ENCODE data around the gene TNFRSF18.
"Not testable (repeated sequence)": the region's sequence is repeated elsewhere in the genome, so short reads cannot be mapped to it uniquely, and the experiment has no call there.

TNFRSF18 gene

GRCh38 chr1:1197551-1198422, 8.6 kb downstream of the TNFRSF18 start:
- Histone ChIP-seq H3K27me3 (ENCODE audit: insufficient read depth, low read length, poor library complexity, severe bottlenecking) (no peaks in the 10 kb centered on the region), H4K20me1 (ENCODE audit: insufficient read depth, low read length, poor library complexity, severe bottlenecking) (no peaks in the 10 kb centered on the region), H3F3A (ENCODE audit: low read depth) (no peaks in the 10 kb centered on the region), H3K36me3 (ENCODE audit: insufficient read depth, low read length) (no peaks in the 10 kb centered on the region), H3K9me2 (replicated peaks; ENCODE audit: low read depth, low read length) (no peaks in the 10 kb centered on the region), H2AFZ (ENCODE audit: low read length) (no peak overlapping the region), H3K9me3 (ENCODE audit: insufficient read depth, low read depth, low read length) (no peaks in the 10 kb centered on the region), H3K9ac (ENCODE audit: low read depth, low read length, poor library complexity, severe bottlenecking) (no peak overlapping the region), H3K4me1 (ENCODE audit: insufficient read depth, low read length, poor library complexity, severe bottlenecking) (no peaks in the 10 kb centered on the region), H3K79me2 (ENCODE audit: insufficient read depth, low read length) (no peaks in the 10 kb centered on the region), H3K4me2 (ENCODE audit: low read depth, low read length, poor library complexity, severe bottlenecking) (no peak overlapping the region), H3K4me3 (ENCODE audit: low read length, poor library complexity, severe bottlenecking) (no peak overlapping the region)
- TF ChIP-seq EZH2phosphoT487 (IDR thresholded peaks at IDR 0.05; ENCODE audit: borderline replicate concordance): no peak
- no peak for TF ChIP-seq CTCF (conservative IDR thresholded peaks at IDR 0.05; ENCODE audit: low read length)

GRCh38 chr1:1197188-1197500, 9.2 kb downstream of the TNFRSF18 start:
- Histone ChIP-seq H3K36me3 (ENCODE audit: insufficient read depth, low read length) (no peaks in the 10 kb centered on the region), H3F3A (ENCODE audit: low read depth) (no peaks in the 10 kb centered on the region), H3K4me2 (ENCODE audit: low read depth, low read length, poor library complexity, severe bottlenecking) (no peak overlapping the region), H3K79me2 (ENCODE audit: insufficient read depth, low read length) (no peaks in the 10 kb centered on the region), H3K4me3 (ENCODE audit: low read length, poor library complexity, severe bottlenecking) (no peak overlapping the region), H3K9me2 (replicated peaks; ENCODE audit: low read depth, low read length) (no peaks in the 10 kb centered on the region), H3K9me3 (ENCODE audit: insufficient read depth, low read depth, low read length) (no peaks in the 10 kb centered on the region), H3K27me3 (ENCODE audit: insufficient read depth, low read length, poor library complexity, severe bottlenecking) (no peaks in the 10 kb centered on the region), H2AFZ (ENCODE audit: low read length) (no peak overlapping the region), H3K4me1 (ENCODE audit: insufficient read depth, low read length, poor library complexity, severe bottlenecking) (no peaks in the 10 kb centered on the region), H4K20me1 (ENCODE audit: insufficient read depth, low read length, poor library complexity, severe bottlenecking) (no peaks in the 10 kb centered on the region), H3K9ac (ENCODE audit: low read depth, low read length, poor library complexity, severe bottlenecking) (no peak overlapping the region)
- TF ChIP-seq CTCF (conservative IDR thresholded peaks at IDR 0.05; ENCODE audit: low read length): no peak
- TF ChIP-seq EZH2phosphoT487 (IDR thresholded peaks at IDR 0.05; ENCODE audit: borderline replicate concordance): no peak

GRCh38 chr1:1196431-1197187, 9.8 kb downstream of the TNFRSF18 start:
- no peaks in the 10 kb centered on the region for H3K9me3 ChIP-seq (ENCODE audit: insufficient read depth, low read depth, low read length)
- H3K4me2 ChIP-seq (ENCODE audit: low read depth, low read length, poor library complexity, severe bottlenecking): no peak overlapping the region
- TF ChIP-seq EZH2phosphoT487 (IDR thresholded peaks at IDR 0.05; ENCODE audit: borderline replicate concordance) (no peak), CTCF (conservative IDR thresholded peaks at IDR 0.05; ENCODE audit: low read length) (no peak)

GRCh38 chr1:1195726-1196125, 10.7 kb downstream of the TNFRSF18 start:
- H3K4me3 ChIP-seq (ENCODE audit: low read length, poor library complexity, severe bottlenecking); H3K9me3 ChIP-seq (ENCODE audit: insufficient read depth, low read depth, low read length); H3F3A ChIP-seq (ENCODE audit: low read depth); H3K4me2 ChIP-seq (ENCODE audit: low read depth, low read length, poor library complexity, severe bottlenecking); H3K9ac ChIP-seq (ENCODE audit: low read depth, low read length, poor library complexity, severe bottlenecking); H4K20me1 ChIP-seq (ENCODE audit: insufficient read depth, low read length, poor library complexity, severe bottlenecking); H3K36me3 ChIP-seq (ENCODE audit: insufficient read depth, low read length); H3K9me2 ChIP-seq (replicated peaks; ENCODE audit: low read depth, low read length); H3K4me1 ChIP-seq (ENCODE audit: insufficient read depth, low read length, poor library complexity, severe bottlenecking); H2AFZ ChIP-seq (ENCODE audit: low read length); H3K79me2 ChIP-seq (ENCODE audit: insufficient read depth, low read length); H3K27me3 ChIP-seq (ENCODE audit: insufficient read depth, low read length, poor library complexity, severe bottlenecking): not testable (repeated sequence)

More at GRCh38 chr1:1196431-1197187, 9.8 kb downstream of the TNFRSF18 start:
- H3K36me3 ChIP-seq (ENCODE audit: insufficient read depth, low read length): no peaks in the 10 kb centered on the region
- H3K9ac ChIP-seq (ENCODE audit: low read depth, low read length, poor library complexity, severe bottlenecking): no peak overlapping the region
- H3K9me2 ChIP-seq (replicated peaks; ENCODE audit: low read depth, low read length): no peaks in the 10 kb centered on the region
- no peak overlapping the region for H2AFZ ChIP-seq (ENCODE audit: low read length)
- no peak overlapping the region for H3K4me3 ChIP-seq (ENCODE audit: low read length, poor library complexity, severe bottlenecking)
- no peaks in the 10 kb centered on the region for H3K4me1 ChIP-seq (ENCODE audit: insufficient read depth, low read length, poor library complexity, severe bottlenecking)
- no peaks in the 10 kb centered on the region for H3K27me3 ChIP-seq (ENCODE audit: insufficient read depth, low read length, poor library complexity, severe bottlenecking)
- H3F3A ChIP-seq (ENCODE audit: low read depth): no peaks in the 10 kb centered on the region
- H3K79me2 ChIP-seq (ENCODE audit: insufficient read depth, low read length): no peaks in the 10 kb centered on the region
- no peaks in the 10 kb centered on the region for H4K20me1 ChIP-seq (ENCODE audit: insufficient read depth, low read length, poor library complexity, severe bottlenecking)
